ENCODE results near the gene TAPBP.
"Not testable (repeated sequence)": the region's sequence is repeated elsewhere in the genome, so short reads cannot be mapped to it uniquely, and the experiment has no call there.

Gene TAPBP

GRCh38 chr6:33271468-33272274 is 42.2 kb downstream of the TAPBP start, which contains the start of the genes RPS18 and VPS52:
Gene RPS18 (plus strand): TSS chr6:33272075. CDS start chr6:33272120, 45 bp downstream.
Gene VPS52 (minus strand): TSS chr6:33271876. CDS start chr6:33271675, 201 bp downstream.
- no peak within 1 kb of the TSS for H2BK12ac ChIP-seq (ENCODE audit: low read length)
- peaks cover 41 to 80% of the 10 kb centered on the region in 2 donors for H3K36me3 ChIP-seq (replicated peaks in 1 of 2; ENCODE audit: control insufficient read depth in 2 of 2, insufficient read depth in 2 of 2, low read length in 2 of 2)
- DNase-seq (ENCODE audit: low spot score), result peak; percentile 99
- H3K9ac ChIP-seq (ENCODE audit: low read depth, low read length, poor library complexity), result peak within 1 kb of the TSS; percentile 91
- H3K27ac ChIP-seq (replicated peaks; ENCODE audit: low read length), result peak within 1 kb of the TSS; percentile 79
- peak within 1 kb of the TSS; percentile 97 for H2AFZ ChIP-seq (ENCODE audit: low read length)
- H2BK5ac ChIP-seq (ENCODE audit: low read length), result no peak within 1 kb of the TSS
- H3K9me3 ChIP-seq (replicated peaks in 1 of 2; ENCODE audit: control insufficient read depth in 2 of 2, insufficient read depth in 1 of 2, low read depth in 1 of 2, low read length in 2 of 2), result no peaks in the 10 kb centered on the region
- H3K4me3 ChIP-seq (ENCODE audit: low read length in 2 of 2), result peak within 1 kb of the TSS; percentile 92 to 94
- peaks cover 18 to 25% of the 10 kb centered on the region in 2 donors for H3K4me1 ChIP-seq (ENCODE audit: control insufficient read depth in 2 of 2, insufficient read depth in 1 of 2, low read depth in 1 of 2, low read length in 2 of 2)
- no CpG with 5 or more reads among the region's 48 CpGs for WGBS, 2 donors (ENCODE audit: extremely low coverage in 2 of 2, insufficient read length in 2 of 2, insufficient replicate concordance in 1 of 2)
- H2AK5ac ChIP-seq (ENCODE audit: low read depth, low read length), result peak within 1 kb of the TSS; percentile 70
- H2BK120ac ChIP-seq (ENCODE audit: low read depth, low read length), result no peak within 1 kb of the TSS
- no peaks in the 10 kb centered on the region for H3K27me3 ChIP-seq (ENCODE audit: control insufficient read depth in 3 of 3, insufficient read depth in 3 of 3, low read depth in 1 of 3, low read length in 3 of 3)
- H4K8ac ChIP-seq (ENCODE audit: low read depth, low read length), result no peak within 1 kb of the TSS
- H3K4me2 ChIP-seq (ENCODE audit: insufficient read depth, low read length, poor library complexity, severe bottlenecking), result peak within 1 kb of the TSS; percentile 67
- peak within 1 kb of the TSS; percentile 89 for H3K23ac ChIP-seq (ENCODE audit: low read depth, low read length, poor library complexity)
- H2BK15ac ChIP-seq (ENCODE audit: low read length), result no peak within 1 kb of the TSS
- no peak within 1 kb of the TSS for H3K14ac ChIP-seq (ENCODE audit: low read length)
- H3K18ac ChIP-seq (ENCODE audit: low read length), result peak within 1 kb of the TSS; percentile 98
- H3K4ac ChIP-seq (ENCODE audit: low read length), result no peak within 1 kb of the TSS
- peaks cover 8% of the 10 kb centered on the region for H3K79me1 ChIP-seq (ENCODE audit: low read depth, low read length)
- H4K91ac ChIP-seq (ENCODE audit: low read depth, low read length, poor library complexity), result no peak within 1 kb of the TSS

GRCh38 chr6:33271117-33271467 is 42.8 kb downstream of the TAPBP start:
- no peak overlapping the region for H4K91ac ChIP-seq (ENCODE audit: low read depth, low read length, poor library complexity)
- H3K18ac ChIP-seq (ENCODE audit: low read length), result peak overlapping the region; percentile 98
- WGBS, 2 donors (ENCODE audit: extremely low coverage in 2 of 2, insufficient read length in 2 of 2, insufficient replicate concordance in 1 of 2), result no CpG with 5 or more reads among the region's 7 CpGs

GRCh38 chr6:33264015-33264414 is 49.9 kb downstream of the TAPBP start:
- H3K23ac ChIP-seq (ENCODE audit: low read depth, low read length, poor library complexity), result peak overlapping the region; percentile 31
- no peak overlapping the region for H3K4me3 ChIP-seq (ENCODE audit: low read length in 2 of 2)
- DNase-seq (ENCODE audit: low spot score), result no peak
- peak overlapping the region; percentile 10 for H2BK12ac ChIP-seq (ENCODE audit: low read length)
- H3K9ac ChIP-seq (ENCODE audit: low read depth, low read length, poor library complexity), result no peak overlapping the region
- WGBS, 2 donors (ENCODE audit: extremely low coverage in 2 of 2, insufficient read length in 2 of 2, insufficient replicate concordance in 1 of 2), result no CpG with 5 or more reads among the region's 7 CpGs
- H2BK15ac ChIP-seq (ENCODE audit: low read length), result no peak overlapping the region
- no peak overlapping the region for H2AK5ac ChIP-seq (ENCODE audit: low read depth, low read length)
- no peak overlapping the region for H3K4me2 ChIP-seq (ENCODE audit: insufficient read depth, low read length, poor library complexity, severe bottlenecking)
- no peak overlapping the region for H2BK5ac ChIP-seq (ENCODE audit: low read length)
- no peak overlapping the region for H3K4ac ChIP-seq (ENCODE audit: low read length)
- H2BK120ac ChIP-seq (ENCODE audit: low read depth, low read length), result no peak overlapping the region
- H4K8ac ChIP-seq (ENCODE audit: low read depth, low read length), result no peak overlapping the region
- no peak overlapping the region for H2AFZ ChIP-seq (ENCODE audit: low read length)
- H3K36me3 ChIP-seq (replicated peaks in 1 of 2; ENCODE audit: control insufficient read depth in 2 of 2, insufficient read depth in 2 of 2, low read length in 2 of 2), result peaks cover 34 to 95% of the 10 kb centered on the region in 2 donors
- H4K91ac ChIP-seq (ENCODE audit: low read depth, low read length, poor library complexity), result no peak overlapping the region
- H3K27ac ChIP-seq (replicated peaks; ENCODE audit: low read length), result no peak overlapping the region
- no peaks in the 10 kb centered on the region for H3K79me1 ChIP-seq (ENCODE audit: low read depth, low read length)
- H3K4me1 ChIP-seq (ENCODE audit: control insufficient read depth in 2 of 2, insufficient read depth in 1 of 2, low read depth in 1 of 2, low read length in 2 of 2), result no peaks in the 10 kb centered on the region
- H3K14ac ChIP-seq (ENCODE audit: low read length), result no peak overlapping the region
- H3K27me3 ChIP-seq (ENCODE audit: control insufficient read depth in 3 of 3, insufficient read depth in 3 of 3, low read depth in 1 of 3, low read length in 3 of 3), result no peaks in the 10 kb centered on the region
- H3K9me3 ChIP-seq (replicated peaks in 1 of 2; ENCODE audit: control insufficient read depth in 2 of 2, insufficient read depth in 1 of 2, low read depth in 1 of 2, low read length in 2 of 2), result no peaks in the 10 kb centered on the region
- no peak overlapping the region for H3K18ac ChIP-seq (ENCODE audit: low read length)

More at GRCh38 chr6:33271117-33271467, 42.8 kb downstream of the TAPBP start:
- H2AFZ ChIP-seq (ENCODE audit: low read length), result peak overlapping the region; percentile 97
- H3K4me3 ChIP-seq (ENCODE audit: low read length in 2 of 2), result peak overlapping the region; percentile 83 to 94
- peaks cover 8% of the 10 kb centered on the region for H3K79me1 ChIP-seq (ENCODE audit: low read depth, low read length)
- H2BK5ac ChIP-seq (ENCODE audit: low read length), result no peak overlapping the region
- no peaks in the 10 kb centered on the region for H3K27me3 ChIP-seq (ENCODE audit: control insufficient read depth in 3 of 3, insufficient read depth in 3 of 3, low read depth in 1 of 3, low read length in 3 of 3)
- peaks cover 42 to 80% of the 10 kb centered on the region in 2 donors for H3K36me3 ChIP-seq (replicated peaks in 1 of 2; ENCODE audit: control insufficient read depth in 2 of 2, insufficient read depth in 2 of 2, low read length in 2 of 2)
- no peak overlapping the region for H2AK5ac ChIP-seq (ENCODE audit: low read depth, low read length)
- H4K8ac ChIP-seq (ENCODE audit: low read depth, low read length), result no peak overlapping the region
- peak overlapping the region; percentile 91 for H3K9ac ChIP-seq (ENCODE audit: low read depth, low read length, poor library complexity)
- H2BK15ac ChIP-seq (ENCODE audit: low read length), result no peak overlapping the region
- H3K4me2 ChIP-seq (ENCODE audit: insufficient read depth, low read length, poor library complexity, severe bottlenecking), result peak overlapping the region; percentile 60
- H2BK120ac ChIP-seq (ENCODE audit: low read depth, low read length), result no peak overlapping the region
- DNase-seq (ENCODE audit: low spot score), result no peak
- no peak overlapping the region for H2BK12ac ChIP-seq (ENCODE audit: low read length)
- H3K14ac ChIP-seq (ENCODE audit: low read length), result no peak overlapping the region
- peak overlapping the region; percentile 63 for H3K27ac ChIP-seq (replicated peaks; ENCODE audit: low read length)
- no peak overlapping the region for H3K4ac ChIP-seq (ENCODE audit: low read length)
- peaks cover 16 to 23% of the 10 kb centered on the region in 2 donors for H3K4me1 ChIP-seq (ENCODE audit: control insufficient read depth in 2 of 2, insufficient read depth in 1 of 2, low read depth in 1 of 2, low read length in 2 of 2)
- H3K23ac ChIP-seq (ENCODE audit: low read depth, low read length, poor library complexity), result peak overlapping the region; percentile 89
- H3K9me3 ChIP-seq (replicated peaks in 1 of 2; ENCODE audit: control insufficient read depth in 2 of 2, insufficient read depth in 1 of 2, low read depth in 1 of 2, low read length in 2 of 2), result no peaks in the 10 kb centered on the region

GRCh38 chr6:33262490-33262889 is 51.4 kb downstream of the TAPBP start:
- H3K4me1 ChIP-seq (ENCODE audit: control insufficient read depth in 2 of 2, insufficient read depth in 1 of 2, low read depth in 1 of 2, low read length in 2 of 2), result not testable (repeated sequence)
- H3K36me3 ChIP-seq (replicated peaks in 1 of 2; ENCODE audit: control insufficient read depth in 2 of 2, insufficient read depth in 2 of 2, low read length in 2 of 2), result peaks cover 28 to 91% of the 10 kb centered on the region in 2 donors

More at GRCh38 chr6:33262490-33262889, 51.4 kb downstream of the TAPBP start:
- not testable (repeated sequence) for H2BK12ac ChIP-seq (ENCODE audit: low read length); H3K4me2 ChIP-seq (ENCODE audit: insufficient read depth, low read length, poor library complexity, severe bottlenecking); H4K91ac ChIP-seq (ENCODE audit: low read depth, low read length, poor library complexity); H2BK120ac ChIP-seq (ENCODE audit: low read depth, low read length); H3K4me3 ChIP-seq (ENCODE audit: low read length in 2 of 2); H3K18ac ChIP-seq (ENCODE audit: low read length); H2BK15ac ChIP-seq (ENCODE audit: low read length); DNase-seq (ENCODE audit: low spot score); H3K4ac ChIP-seq (ENCODE audit: low read length); H3K23ac ChIP-seq (ENCODE audit: low read depth, low read length, poor library complexity); H3K9me3 ChIP-seq (replicated peaks in 1 of 2; ENCODE audit: control insufficient read depth in 2 of 2, insufficient read depth in 1 of 2, low read depth in 1 of 2, low read length in 2 of 2); H3K27ac ChIP-seq (replicated peaks; ENCODE audit: low read length); H2BK5ac ChIP-seq (ENCODE audit: low read length); H4K8ac ChIP-seq (ENCODE audit: low read depth, low read length); H2AFZ ChIP-seq (ENCODE audit: low read length); H3K27me3 ChIP-seq (ENCODE audit: control insufficient read depth in 3 of 3, insufficient read depth in 3 of 3, low read depth in 1 of 3, low read length in 3 of 3); H2AK5ac ChIP-seq (ENCODE audit: low read depth, low read length); H3K79me1 ChIP-seq (ENCODE audit: low read depth, low read length); H3K9ac ChIP-seq (ENCODE audit: low read depth, low read length, poor library complexity); H3K14ac ChIP-seq (ENCODE audit: low read length)
- WGBS, 2 donors (ENCODE audit: extremely low coverage in 2 of 2, insufficient read length in 2 of 2, insufficient replicate concordance in 1 of 2), result no CpG with 5 or more reads among the region's 3 CpGs

All from neuronal stem cell (in vitro differentiated cells).